Measurements from ENCODE around the gene CACFD1.

The CACFD1 gene

GRCh38 chr9:133485531-133486260 lies 25.9 kb downstream of the CACFD1 start:
- TF ChIP-seq SIN3A (IDR thresholded peaks at IDR 0.05; ENCODE audit: borderline replicate concordance, insufficient read depth, low read length): no peak
- TF ChIP-seq POLR2AphosphoS5 (IDR thresholded peaks at IDR 0.05; ENCODE audit: low read depth, low read length): no peak
- no peak for TF ChIP-seq TAF1 (IDR thresholded peaks at IDR 0.05; ENCODE audit: borderline replicate concordance, insufficient read depth, low read length)
- TF ChIP-seq REST (IDR thresholded peaks at IDR 0.05; ENCODE audit: insufficient read depth in 1 of 2, low read depth in 2 of 2, low read length in 2 of 2): no peak
- no peak for TF ChIP-seq FOXP2 (optimal IDR thresholded peaks at IDR 0.05; ENCODE audit: borderline replicate concordance, extremely low read depth, extremely low read length, insufficient read depth)

- no peak for TF ChIP-seq FOXP2 (optimal IDR thresholded peaks at IDR 0.05; ENCODE audit: borderline replicate concordance, extremely low read depth, extremely low read length, insufficient read depth)
- no peak for TF ChIP-seq REST (IDR thresholded peaks at IDR 0.05; ENCODE audit: insufficient read depth in 1 of 2, low read depth in 2 of 2, low read length in 2 of 2)
- TF ChIP-seq POLR2AphosphoS5 (IDR thresholded peaks at IDR 0.05; ENCODE audit: low read depth, low read length): no peak
- no peak for TF ChIP-seq TAF1 (IDR thresholded peaks at IDR 0.05; ENCODE audit: borderline replicate concordance, insufficient read depth, low read length)
Observed at GRCh38 chr9:133487331-133487725, 27.6 kb downstream of the CACFD1 start.

GRCh38 chr9:133488686-133489252 lies 29.0 kb downstream of the CACFD1 start:
- TF ChIP-seq REST (IDR thresholded peaks at IDR 0.05; ENCODE audit: insufficient read depth in 1 of 2, low read depth in 2 of 2, low read length in 2 of 2) (no peak), FOXP2 (optimal IDR thresholded peaks at IDR 0.05; ENCODE audit: borderline replicate concordance, extremely low read depth, extremely low read length, insufficient read depth) (no peak), SIN3A (IDR thresholded peaks at IDR 0.05; ENCODE audit: borderline replicate concordance, insufficient read depth, low read length) (no peak), POLR2AphosphoS5 (IDR thresholded peaks at IDR 0.05; ENCODE audit: low read depth, low read length) (no peak), TAF1 (IDR thresholded peaks at IDR 0.05; ENCODE audit: borderline replicate concordance, insufficient read depth, low read length) (no peak)

- TF ChIP-seq POLR2AphosphoS5 (IDR thresholded peaks at IDR 0.05; ENCODE audit: low read depth, low read length) (no peak), FOXP2 (optimal IDR thresholded peaks at IDR 0.05; ENCODE audit: borderline replicate concordance, extremely low read depth, extremely low read length, insufficient read depth) (no peak), TAF1 (IDR thresholded peaks at IDR 0.05; ENCODE audit: borderline replicate concordance, insufficient read depth, low read length) (no peak), REST (IDR thresholded peaks at IDR 0.05; ENCODE audit: insufficient read depth in 1 of 2, low read depth in 2 of 2, low read length in 2 of 2) (no peak), SIN3A (IDR thresholded peaks at IDR 0.05; ENCODE audit: borderline replicate concordance, insufficient read depth, low read length) (no peak)
Observed at GRCh38 chr9:133489253-133490190, 29.7 kb downstream of the CACFD1 start.
